SHP77 (cell line): ENCODE data around the gene CAMK2G.

Experiments
- DNase-seq, 2 experiments: peaks; one replicate each; lab custom pipeline; 2025; lab: John Stamatoyannopoulos, UW

Gene CAMK2G

DNA sequence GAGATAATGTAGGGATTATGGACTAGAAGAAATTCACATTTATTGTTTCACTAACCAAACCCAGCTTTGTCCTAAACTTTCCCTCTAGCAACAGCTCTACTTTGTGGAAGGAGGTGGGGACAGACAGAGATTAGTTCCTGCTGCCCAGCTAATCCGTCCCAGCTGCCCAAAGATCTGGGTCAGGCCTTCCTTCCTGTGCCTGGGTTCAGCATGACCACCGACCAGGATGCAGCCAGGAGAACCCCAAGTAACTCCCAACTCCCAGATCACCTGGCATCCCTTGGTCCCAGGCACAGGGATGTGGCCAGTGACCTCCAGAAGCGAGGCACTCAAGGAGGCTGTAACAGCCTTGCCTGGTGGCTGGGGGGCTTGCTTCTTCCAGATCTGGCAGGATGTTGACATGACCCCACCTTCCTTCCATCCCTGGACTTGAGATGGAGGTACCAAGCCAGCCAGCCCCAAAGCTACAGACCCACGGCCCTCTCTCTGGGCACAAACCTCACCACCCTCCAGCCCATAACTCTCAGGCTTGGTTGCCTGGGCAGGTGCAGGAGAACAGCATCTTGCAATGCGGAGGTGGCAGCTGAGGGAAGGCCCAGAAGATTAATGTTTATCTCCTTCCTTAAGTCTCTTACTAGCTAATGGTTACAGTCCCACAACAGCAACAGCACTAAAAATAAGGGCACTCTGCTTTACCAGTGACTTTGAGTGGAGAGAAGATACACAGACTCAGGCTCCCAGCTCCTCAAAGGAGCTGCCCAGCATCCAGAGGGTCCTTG is 11.1 kb downstream of the CAMK2G start:
- DNase-seq = no peak

- DNase-seq = no peak
These were observed 12.3 kb downstream of the CAMK2G start for GRCh38 chr10:73862011-73862410.

GRCh38 chr10:73859784-73860491 is 14.4 kb downstream of the CAMK2G start:
- no peak for DNase-seq

- no peak for DNase-seq
These were observed 14.9 kb downstream of the CAMK2G start for GRCh38 chr10:73859428-73859783.

DNA sequence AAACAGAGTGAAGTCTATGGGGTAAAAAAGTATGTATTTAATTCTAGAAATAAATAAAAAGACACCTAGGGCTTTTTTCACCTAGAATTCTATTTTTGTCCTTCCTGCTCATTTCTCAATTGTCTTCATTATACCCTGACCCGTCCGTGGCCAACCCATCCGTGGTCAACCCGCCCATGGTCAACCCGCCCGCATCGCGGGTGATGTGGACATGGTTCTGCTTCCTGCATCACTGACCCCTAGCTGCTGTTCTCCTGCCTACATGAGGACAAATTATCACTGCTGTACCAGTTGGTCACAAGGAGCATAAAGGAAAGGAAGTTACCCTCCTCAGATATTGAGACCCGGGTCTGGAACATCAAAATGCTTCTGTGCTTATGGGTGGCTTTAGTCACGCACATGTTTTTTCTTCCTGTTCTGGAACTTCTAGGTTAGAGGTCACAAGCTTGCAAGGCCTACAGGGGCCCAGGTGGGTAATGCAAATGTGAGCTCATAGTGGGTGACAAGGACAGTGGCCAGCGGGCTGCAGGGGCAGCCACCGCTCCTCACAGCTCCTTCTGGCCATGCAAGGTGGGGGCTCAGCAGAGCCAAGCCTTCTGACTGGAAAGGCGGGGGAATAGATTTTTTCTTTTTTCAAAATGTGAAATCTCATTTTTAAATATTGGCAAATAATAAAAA is 15.5 kb downstream of the CAMK2G start:
- DNase-seq = no peak

- DNase-seq = no peak
These were observed 16.2 kb downstream of the CAMK2G start for GRCh38 chr10:73858013-73858708.

- no peak for DNase-seq
These were observed 16.9 kb downstream of the CAMK2G start for GRCh38 chr10:73857446-73857845.

DNA sequence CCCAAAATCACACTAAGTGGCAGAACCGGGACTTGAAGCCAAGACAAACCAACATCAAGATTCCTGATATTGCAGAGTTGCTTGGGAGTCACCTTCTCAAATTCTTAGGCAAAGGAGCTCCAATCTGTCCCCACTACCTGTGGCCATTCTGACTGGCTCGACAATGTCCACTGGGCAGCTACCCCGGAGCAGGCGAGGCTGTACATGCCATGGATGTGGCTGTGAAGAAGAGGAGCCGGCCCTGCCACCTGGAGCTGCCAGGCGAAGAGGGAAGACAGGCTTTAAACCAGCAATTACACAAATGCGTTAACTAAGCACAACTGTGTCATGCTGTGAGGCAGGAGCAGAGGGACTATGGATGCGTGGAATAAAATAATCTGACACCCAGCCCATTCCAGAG is 18.1 kb downstream of the CAMK2G start:
- no peak for DNase-seq

DNA sequence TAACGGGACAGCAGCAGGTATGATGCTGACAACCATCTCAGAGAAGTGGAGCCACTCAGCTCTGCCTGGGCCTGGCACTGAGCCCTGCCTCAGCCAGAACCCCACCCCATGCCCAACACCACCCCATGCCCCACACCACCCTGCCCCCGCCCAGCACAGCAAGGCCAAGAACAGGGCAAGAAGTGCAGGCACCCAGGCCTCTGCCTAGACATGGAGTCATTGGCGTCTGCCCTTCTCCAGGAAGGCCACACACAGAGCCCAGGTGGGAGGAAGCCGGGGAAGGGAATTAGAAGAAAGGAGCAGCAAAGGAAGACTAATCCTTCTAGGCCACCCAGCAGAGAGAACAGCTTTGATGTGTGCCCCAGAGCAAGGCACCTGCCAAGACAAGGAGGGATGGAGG is 18.9 kb downstream of the CAMK2G start:
- DNase-seq = no peak

DNA sequence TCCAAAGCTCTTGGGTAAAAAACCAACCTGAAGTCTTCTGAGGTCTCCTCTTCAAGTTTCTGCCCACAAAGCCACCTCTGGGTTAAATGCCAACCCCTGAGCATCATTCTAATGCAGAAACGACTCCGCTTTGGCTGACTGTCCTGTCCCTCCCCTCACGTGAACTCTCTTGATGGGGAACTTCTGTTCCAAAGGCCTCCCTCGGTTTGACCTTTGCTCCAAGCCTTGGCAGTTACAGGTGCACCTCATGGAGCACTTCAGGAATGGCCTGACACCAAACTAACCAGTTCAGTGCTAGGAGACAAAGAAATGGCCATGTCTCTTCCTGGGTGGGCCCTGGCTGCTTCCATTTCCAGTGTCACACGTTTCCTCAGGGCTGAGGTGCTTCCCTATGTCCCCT is 20.0 kb downstream of the CAMK2G start:
- DNase-seq = no peak

GRCh38 chr10:73853196-73853595 is 21.2 kb downstream of the CAMK2G start:
- DNase-seq = no peak

GRCh38 chr10:73850863-73851461 is 23.4 kb downstream of the CAMK2G start:
- no peak for DNase-seq

GRCh38 chr10:73850211-73850610 is 24.1 kb downstream of the CAMK2G start:
- no peak for DNase-seq

DNA sequence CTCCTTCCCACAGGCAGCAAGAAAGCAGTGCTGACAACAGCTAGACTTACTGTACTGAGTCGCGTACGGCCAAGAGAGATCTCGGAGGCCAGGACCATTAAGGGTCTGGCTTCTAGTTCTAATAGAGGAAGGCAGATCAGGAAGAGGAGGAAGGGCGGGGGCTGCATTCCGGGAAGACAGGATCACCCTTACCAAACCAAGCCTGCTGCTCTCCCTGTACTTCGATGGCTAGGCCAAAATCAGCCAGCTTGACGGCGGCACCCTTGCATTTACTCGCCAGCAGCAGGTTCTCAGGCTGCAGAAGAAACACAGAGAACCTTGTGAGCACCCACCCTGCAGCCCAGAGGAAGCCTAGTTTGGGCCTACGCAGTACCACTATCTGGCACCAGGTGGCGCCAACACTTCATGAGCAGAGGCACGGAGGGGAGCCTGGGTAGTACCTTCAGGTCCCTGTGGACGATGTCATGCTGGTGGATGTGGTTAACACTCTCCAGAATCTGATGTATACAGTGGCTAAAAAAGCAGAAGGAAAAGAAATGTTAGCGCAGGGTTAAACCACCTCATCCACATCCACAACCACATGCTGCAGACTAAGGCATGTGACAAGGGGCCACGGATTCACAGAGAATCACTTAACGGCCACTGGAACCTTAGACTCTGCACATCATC is 25.4 kb downstream of the CAMK2G start:
- peak; percentile 13 to 31 for DNase-seq

DNA sequence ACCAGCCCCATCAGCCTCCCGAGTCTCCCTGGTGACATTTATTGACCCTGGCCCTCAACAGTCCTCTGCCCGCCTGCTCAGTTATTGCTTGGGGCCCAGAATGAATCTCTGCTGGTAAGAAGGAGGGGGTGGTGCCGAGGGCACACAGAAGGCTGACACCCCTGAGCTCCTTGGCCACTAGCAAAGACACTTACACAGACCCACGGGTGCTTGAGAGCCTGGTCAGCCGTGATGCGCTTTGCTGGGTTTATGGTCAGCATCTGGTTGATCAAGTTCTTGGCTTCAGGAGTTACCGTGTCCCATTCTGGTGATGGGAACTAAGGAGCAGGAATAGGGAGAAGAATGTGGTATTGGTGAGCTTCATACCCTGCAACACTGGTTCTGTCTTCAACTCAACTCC is 27.3 kb downstream of the CAMK2G start:
- DNase-seq = no peak

- DNase-seq = no peak
These were observed 31.1 kb downstream of the CAMK2G start for GRCh38 chr10:73843261-73843660.

DNA sequence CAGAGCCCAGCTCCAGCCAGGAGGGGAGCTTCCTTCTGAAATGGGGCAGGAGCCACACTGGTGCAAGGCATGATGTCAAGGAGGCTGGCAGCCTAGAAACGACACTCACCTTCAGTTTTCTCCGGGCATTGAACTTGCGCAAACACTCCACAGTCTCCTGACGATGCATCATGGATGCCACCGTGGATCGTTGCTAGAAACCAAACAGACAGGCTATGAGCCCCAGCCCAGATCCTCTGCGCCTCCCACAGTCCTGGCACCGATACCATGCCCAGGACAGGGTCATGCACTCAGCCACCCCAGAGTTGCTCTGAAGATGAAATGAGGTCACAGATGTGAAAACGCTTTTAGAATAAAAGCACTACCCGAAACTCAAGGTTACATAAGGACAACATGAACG is 32.0 kb downstream of the CAMK2G start:
- DNase-seq = no peak

DNA sequence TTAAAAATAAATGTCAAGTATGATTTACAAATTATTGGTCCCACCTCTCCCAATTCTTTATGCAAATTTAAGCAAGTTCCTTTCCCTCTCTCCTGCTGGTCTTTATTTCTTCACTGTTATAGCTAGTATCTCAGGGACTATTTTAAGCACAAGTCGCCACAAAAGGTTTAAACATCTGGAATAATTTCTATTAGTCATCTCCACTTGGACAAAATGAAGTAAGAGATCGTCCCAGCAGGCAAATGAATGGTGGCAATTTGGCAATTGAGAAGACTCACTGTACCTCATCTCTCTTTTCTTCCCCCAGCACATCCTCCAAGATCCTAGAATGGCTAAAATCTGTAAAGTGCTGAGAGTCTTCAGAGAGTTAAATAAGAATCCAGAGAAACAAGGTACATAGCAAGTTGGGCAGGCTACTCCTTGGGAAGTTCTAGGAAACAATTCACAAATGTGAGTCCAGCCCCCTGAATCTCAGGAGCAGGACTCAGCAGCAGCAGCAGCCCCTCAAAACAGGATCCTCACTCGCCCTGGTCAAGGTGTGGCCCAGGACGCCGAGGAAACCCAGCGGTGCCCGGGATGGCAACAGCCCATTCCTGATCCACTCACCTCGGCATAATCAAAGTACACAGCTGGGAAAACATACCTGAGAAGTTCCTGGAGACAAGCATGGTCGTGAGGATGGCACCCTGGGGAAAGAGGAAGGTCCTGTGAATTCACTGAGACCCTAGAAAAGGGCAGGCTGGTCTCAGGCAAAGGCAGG is 32.6 kb downstream of the CAMK2G start:
- no peak for DNase-seq

DNA sequence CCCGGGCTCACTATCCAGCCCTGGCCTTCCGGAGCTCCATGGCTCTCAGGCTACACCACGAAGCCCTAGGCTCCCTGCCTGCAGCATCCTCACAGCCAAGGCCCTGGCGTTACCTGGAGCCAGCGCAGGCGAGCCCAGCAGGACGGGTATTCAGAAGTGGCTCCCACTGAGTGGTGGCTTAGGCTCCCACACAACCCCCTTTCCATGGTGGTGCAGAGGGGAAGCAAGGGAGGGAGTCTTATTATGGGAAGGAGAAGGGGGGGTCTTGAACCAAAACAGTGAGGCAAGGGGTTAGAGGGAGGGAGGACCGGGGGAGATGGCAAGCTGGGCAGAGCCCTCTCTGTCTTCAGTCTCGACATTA is 33.3 kb downstream of the CAMK2G start:
- no peak for DNase-seq

GRCh38 chr10:73840403-73841060 is 33.8 kb downstream of the CAMK2G start:
- no peak for DNase-seq
